Cortex of kidney (tissue), 1 donor: ENCODE measurements around the gene CCDC51.

Experiments
- DNase-seq: peaks from one replicate; lab custom pipeline; 2025; lab: John Stamatoyannopoulos, UW

CCDC51 gene

DNA sequence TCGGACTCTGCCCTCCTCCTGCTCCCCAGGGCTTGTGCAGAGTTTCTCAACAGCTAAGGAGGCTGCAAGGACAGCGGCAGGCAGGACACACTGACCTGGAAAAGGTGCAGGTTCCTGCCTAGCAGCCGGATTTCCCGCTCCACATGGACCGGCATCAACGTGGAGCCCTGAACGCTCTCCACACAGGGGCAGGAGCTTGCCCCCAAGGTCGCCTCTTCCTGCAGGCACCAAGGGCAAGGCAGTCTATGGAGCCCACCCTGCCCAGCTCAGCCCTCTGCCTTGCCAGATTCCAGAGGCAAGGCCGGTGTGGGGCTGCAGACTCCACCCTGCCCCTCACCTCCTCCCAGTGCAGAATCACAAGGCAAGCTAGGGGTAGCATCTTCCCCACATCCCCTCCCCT is 20.8 kb downstream of the CCDC51 start:
- DNase-seq: no peak

- no peak for DNase-seq
Observed at GRCh38 chr3:48418651-48419050, 21.3 kb downstream of the CCDC51 start.

- no peak for DNase-seq
Observed at GRCh38 chr3:48418140-48418539, 21.8 kb downstream of the CCDC51 start.

DNA sequence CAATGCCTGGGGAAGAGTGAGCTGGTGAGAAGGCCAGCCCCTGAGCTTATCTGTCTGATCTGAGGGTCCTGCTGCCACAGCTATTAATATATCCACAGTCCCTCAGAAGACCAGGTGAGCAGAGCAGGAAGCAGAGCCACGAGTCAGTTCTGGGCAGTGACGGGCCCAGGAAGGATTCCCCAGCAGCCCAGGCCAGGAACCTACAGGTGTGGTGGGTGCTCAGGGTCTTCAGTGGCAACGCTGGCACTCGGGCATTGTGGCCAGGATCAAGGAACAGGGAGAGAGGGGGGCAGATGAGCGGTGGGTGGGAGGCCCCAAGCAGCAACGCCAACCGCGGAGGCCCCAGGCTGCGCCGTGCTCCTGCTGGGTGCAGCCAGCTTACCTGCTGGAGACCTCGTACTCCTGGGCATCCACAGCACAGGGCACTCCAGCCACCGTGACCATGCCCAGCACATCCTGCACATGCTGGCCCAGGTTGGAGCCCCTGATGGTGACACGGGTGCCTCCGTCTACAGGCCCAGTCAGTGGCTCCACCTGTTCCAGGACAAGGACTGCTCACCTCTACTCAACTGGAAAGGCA is 22.3 kb downstream of the CCDC51 start:
- DNase-seq: no peak

GRCh38 chr3:48416546-48416945 is 23.4 kb downstream of the CCDC51 start:
- DNase-seq: no peak

DNA sequence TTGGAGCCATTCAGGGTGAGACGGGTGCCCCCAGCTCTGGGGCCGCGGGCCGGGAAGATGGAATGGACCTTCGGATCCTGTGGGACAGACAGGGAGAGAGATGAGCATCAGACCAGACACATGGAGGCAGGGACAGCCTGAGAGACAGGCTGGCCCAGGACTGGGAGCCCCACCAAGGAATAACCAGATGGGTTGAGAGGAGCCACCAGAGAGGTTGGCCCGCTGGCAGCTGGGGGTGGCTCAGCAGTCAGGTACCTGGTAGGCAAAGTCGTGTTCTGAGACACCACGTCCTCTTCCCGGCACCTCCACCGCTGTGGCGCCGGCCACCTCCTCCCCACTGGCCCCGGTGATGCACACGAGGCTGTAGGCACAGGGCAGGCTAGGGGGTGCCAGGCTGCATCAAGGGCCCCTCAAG is 23.8 kb downstream of the CCDC51 start:
- DNase-seq: no peak

DNA sequence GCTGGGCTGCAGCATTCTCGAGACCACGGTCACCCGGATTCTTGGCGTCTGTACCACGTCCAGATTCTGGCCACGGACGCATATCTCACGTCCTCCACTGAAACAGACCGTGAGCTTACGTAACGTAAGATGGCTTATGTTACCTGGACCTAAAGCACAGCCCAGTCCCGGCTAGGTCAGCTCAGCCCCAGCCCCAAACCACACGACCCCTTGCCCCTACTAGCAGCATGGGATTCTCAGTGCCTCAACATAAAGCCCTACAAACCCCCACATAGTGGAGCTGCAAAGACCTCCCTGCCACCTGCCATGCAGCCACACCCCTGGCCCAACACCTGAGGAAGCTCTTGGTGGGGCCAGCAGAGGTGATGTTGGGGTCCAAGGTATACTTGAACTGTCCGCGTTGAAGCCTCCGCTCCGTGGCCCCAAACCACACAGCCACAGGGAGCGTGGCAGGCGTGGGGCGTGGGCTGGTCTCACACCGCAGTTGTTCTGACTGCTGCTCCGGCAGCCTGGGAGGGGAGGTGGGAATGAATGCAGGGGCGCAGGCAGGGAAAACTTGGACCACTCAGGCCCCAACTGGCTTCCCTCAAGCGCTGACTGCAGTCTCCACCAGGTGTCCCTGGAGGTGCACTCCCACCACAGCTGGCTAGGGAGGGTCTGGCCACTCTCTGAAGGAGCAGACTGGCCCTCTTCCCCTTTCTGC is 24.5 kb downstream of the CCDC51 start:
- DNase-seq: no peak

- DNase-seq: no peak
Observed at GRCh38 chr3:48414376-48415250, 25.3 kb downstream of the CCDC51 start.

GRCh38 chr3:48413611-48414010 is 26.3 kb downstream of the CCDC51 start:
- DNase-seq: no peak

DNA sequence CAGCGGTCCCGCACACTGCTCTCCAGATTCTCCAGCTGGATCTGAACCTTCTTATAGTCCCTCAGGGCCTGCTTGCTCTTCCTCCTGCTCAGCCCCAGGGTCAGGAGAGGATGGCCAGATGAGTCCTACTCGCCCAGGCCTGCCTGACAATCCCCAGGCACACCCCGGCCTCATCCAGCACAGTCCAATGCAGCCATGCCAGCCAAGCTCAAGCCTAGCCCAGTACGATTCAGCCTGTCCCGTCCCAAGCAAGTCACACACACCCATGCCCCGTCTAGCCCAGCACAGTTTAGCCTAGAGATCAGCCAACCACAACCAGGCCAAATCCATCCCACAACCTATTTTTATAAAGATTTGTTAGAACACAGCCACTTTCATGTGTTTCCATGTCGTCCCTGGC is 26.8 kb downstream of the CCDC51 start:
- no peak for DNase-seq

- DNase-seq: no peak
Observed at GRCh38 chr3:48412375-48413001, 27.4 kb downstream of the CCDC51 start.

GRCh38 chr3:48411606-48412374 is 28.1 kb downstream of the CCDC51 start:
- DNase-seq: no peak

DNA sequence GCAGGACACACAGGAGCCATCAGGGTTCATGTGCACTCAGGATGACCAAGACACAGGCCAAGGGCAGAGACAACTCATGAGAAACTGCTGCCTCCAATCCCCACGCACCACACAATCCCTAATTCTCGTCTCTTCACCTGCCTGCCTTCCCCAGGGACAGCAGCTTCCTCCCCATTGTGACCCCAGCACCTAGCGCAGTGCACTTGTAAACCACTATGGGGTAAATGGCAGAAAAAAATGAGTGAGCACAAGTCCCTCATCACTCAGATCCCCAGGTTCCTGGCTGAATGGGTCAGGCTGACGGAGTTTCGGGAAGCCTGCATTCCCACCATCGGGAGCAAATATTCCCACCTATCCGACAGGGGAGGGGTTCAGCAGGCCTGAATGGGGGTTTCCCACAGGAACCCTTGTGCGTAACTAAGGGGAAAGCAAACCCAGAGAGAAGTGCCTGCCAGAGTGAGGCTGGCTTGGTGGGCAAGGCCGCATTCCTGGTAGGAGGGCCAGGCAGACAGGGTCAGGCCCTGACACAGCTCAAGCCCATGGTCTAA is 28.8 kb downstream of the CCDC51 start:
- DNase-seq: no peak

- no peak for DNase-seq
Observed at GRCh38 chr3:48410205-48411040, 29.5 kb downstream of the CCDC51 start.

DNA sequence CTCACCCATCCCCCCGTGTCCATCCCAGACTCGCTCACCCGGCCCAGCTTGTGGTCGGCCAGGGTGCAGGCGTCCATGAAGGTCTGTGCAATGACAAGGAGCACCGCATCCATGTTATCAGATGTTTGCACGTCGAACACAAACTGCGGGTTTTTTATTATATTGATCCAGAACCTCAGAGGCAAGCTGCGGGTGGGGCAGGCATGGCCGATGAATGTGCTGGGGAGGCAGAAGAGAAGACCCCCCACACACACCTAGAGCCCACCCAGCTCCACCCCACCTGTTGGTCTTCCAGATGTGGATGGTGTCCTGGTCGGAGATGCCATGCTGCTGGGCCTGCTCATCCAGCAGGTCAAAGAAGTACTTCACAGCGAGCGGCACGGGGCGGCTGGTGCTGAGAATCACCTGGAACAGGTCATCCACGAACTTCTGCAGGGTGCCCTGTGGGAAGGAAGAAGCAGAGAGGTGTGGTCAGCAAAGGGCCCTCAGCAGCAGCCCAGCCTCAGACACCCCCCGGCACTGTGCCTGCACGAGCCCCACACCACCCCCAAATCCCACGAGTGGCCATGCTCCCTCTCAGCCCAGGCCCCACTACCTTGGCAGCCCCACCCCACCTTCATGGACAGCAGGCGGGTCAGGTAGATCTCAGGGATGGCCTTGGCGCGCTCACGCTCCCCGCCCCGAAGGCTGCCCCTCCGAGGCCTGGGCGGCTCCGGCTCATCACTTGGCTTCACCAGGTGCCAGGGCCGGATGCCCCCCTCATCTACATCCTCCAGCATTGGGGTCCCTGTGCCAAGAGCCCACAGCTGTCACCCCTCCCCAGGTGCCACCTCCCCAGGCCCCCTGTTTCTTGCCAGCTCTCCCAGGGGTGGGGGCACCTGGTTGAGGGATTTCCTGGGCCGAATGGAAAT is 30.4 kb downstream of the CCDC51 start:
- no peak for DNase-seq

GRCh38 chr3:48408823-48409281 is 31.1 kb downstream of the CCDC51 start:
- no peak for DNase-seq

DNA sequence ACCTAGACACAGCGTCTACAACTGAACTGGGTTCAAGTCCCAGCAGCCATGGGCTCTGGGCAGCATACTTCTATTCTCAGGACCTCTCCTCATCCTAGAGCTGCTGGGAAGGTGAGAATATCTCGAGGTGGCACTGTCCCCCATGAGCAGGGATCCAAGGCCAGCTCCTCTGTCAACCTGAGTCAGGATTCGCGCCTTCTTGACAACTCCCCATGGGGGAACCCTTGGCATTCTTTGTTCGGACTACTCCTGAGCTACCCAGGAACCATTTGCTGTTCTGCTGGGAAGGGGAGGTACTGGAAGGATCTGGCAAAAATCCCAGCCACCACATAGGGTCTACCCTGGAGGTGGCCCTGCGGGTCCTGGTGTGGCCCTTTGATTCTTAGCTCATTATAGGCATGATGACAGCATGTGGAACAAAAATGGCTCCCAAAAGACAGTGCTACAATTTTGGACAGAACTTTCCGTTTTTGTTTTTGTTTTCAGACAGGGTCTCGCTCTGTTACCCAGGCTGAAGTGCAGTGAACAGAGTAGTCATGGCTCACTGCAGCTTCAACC is 32.3 kb downstream of the CCDC51 start:
- no peak for DNase-seq

GRCh38 chr3:48406443-48407431 is 33.2 kb downstream of the CCDC51 start:
- no peak for DNase-seq
